K562 (cell line): ENCODE results near the gene ATP6V1G2. TPM values are rescaled to one million over a fixed set of nuclear protein-coding genes. Genes with fewer than 3 reads are reported as not detected.

Source experiments
- BRF2 ChIP-seq: IDR thresholded peaks from 3 replicates; pipeline ENCODE4 v1.6.1; 2011; ENCODE audit warnings: borderline replicate concordance, mild to moderate bottlenecking; ENCODE audit not compliant: insufficient read length, insufficient read depth
- CREB1 ChIP-seq, 2 experiments: sonication (generic) in 1 of 2; formaldehyde crosslinking in 1 of 2; IDR thresholded peaks; 2 replicates each; pipeline versions ENCODE4 v1.6.1 to v1.8.0; 2012 to 2022; ENCODE audit warnings: inconsistent platforms in 1 of 2, mild to moderate bottlenecking in 1 of 2, missing genetic modification reagents in 1 of 2, moderate library complexity in 1 of 2
- ELK3 ChIP-seq: fragments of 450-650 bp; formaldehyde crosslinking; IDR thresholded peaks from 2 replicates; pipeline ENCODE4 v1.4.0; 2020; ENCODE audit warnings: mild to moderate bottlenecking
- EP400 ChIP-seq: fragments of 450-650 bp; IDR thresholded peaks from 2 replicates; pipeline ENCODE4 v1.6.1; 2017; ENCODE audit warnings: antibody characterized with exemption, mild to moderate bottlenecking, moderate library complexity
- HDAC1 ChIP-seq, 2 experiments: fragments of 450-650 bp; IDR thresholded peaks; 2 replicates each; pipeline ENCODE4 v1.6.1; 2016 to 2017; ENCODE audit warnings: inconsistent platforms in 1 of 2, mild to moderate bottlenecking in 1 of 2, moderate library complexity in 1 of 2
- HDAC6 ChIP-seq: IDR thresholded peaks from 2 replicates; pipeline ENCODE4 v1.6.1; 2012; ENCODE audit warnings: low read depth, mild to moderate bottlenecking, control low read depth, inconsistent platforms, low read length, moderate library complexity
- HNRNPLL ChIP-seq: fragments of 200-400 bp; formaldehyde crosslinking; IDR thresholded peaks from 2 replicates; pipeline ENCODE4 v1.6.1; 2017; ENCODE audit warnings: low read length, low read depth, mild to moderate bottlenecking; ENCODE audit not compliant: poor library complexity, severe bottlenecking
- HSF4 ChIP-seq: fragments of 250-450 bp; sonication (Bioruptor Pico); IDR thresholded peaks from 2 replicates; pipeline ENCODE4 v2.1.2; 2022; ENCODE audit warnings: mild to moderate bottlenecking, moderate library complexity, borderline replicate concordance
- NCOR1 ChIP-seq: fragments of 450-650 bp; IDR thresholded peaks from 2 replicates; pipeline ENCODE4 v1.6.1; 2016; ENCODE audit warnings: mild to moderate bottlenecking, moderate library complexity
- PHB ChIP-seq: fragments of 250-450 bp; sonication (Bioruptor Pico); IDR thresholded peaks from 2 replicates; pipeline ENCODE4 v1.5.0; 2021
- POLR2A ChIP-seq: fragments of 450-650 bp; conservative IDR thresholded peaks from 2 replicates; pipeline ENCODE4 v1.6.1; 2016
- POLR2AphosphoS2 ChIP-seq: IDR thresholded peaks from 2 replicates; pipeline ENCODE4 v1.6.1; 2012; ENCODE audit warnings: low read length, improper control_type of control experiment
- RHOXF2B ChIP-seq: fragments of 250-450 bp; sonication (Bioruptor Pico); conservative IDR thresholded peaks from 2 replicates; pipeline ENCODE4 v1.5.1; 2021
- SETDB1 ChIP-seq: IDR thresholded peaks from one replicate; pipeline ENCODE4 v1.6.1; 2012; ENCODE audit warnings: low read length, control low read depth, inconsistent platforms
- SNIP1 ChIP-seq: fragments of 450-650 bp; IDR thresholded peaks from 2 replicates; pipeline ENCODE4 v1.7.1; 2017; ENCODE audit warnings: low read depth, mild to moderate bottlenecking
- THRAP3 ChIP-seq: fragments of 450-650 bp; IDR thresholded peaks from 2 replicates; pipeline ENCODE4 v1.6.1; 2016; ENCODE audit warnings: mild to moderate bottlenecking, inconsistent platforms, borderline replicate concordance
- USF2 ChIP-seq: sonication (generic); formaldehyde crosslinking; IDR thresholded peaks from 2 replicates; pipeline ENCODE4 v1.5.0; 2020; ENCODE audit warnings: missing genetic modification reagents
- VEZF1 ChIP-seq: fragments of 200-800 bp; sonication (Bioruptor generic); IDR thresholded peaks from 2 replicates; pipeline ENCODE4 v1.6.1; 2017; ENCODE audit warnings: missing genetic modification characterization, missing compliant biosample characterization
- ZBTB12 ChIP-seq: fragments of 250-450 bp; sonication (Bioruptor Pico); IDR thresholded peaks from 2 replicates; pipeline ENCODE4 v1.4.0; 2020
- ZNF12 ChIP-seq: sonication (generic); formaldehyde crosslinking; IDR thresholded peaks from 2 replicates; pipeline ENCODE4 v1.4.0; 2020; ENCODE audit warnings: mild to moderate bottlenecking, missing genetic modification reagents
- ZNF3 ChIP-seq: fragments of 250-450 bp; sonication (Bioruptor Pico); IDR thresholded peaks from 2 replicates; pipeline ENCODE4 v1.5.0; 2021; ENCODE audit warnings: mild to moderate bottlenecking, moderate library complexity
- ZNF511 ChIP-seq: sonication (generic); formaldehyde crosslinking; IDR thresholded peaks from 2 replicates; pipeline ENCODE4 v1.8.0; 2022; ENCODE audit warnings: mild to moderate bottlenecking, missing genetic modification reagents
- ZNF699 ChIP-seq: fragments of 250-450 bp; sonication (Bioruptor Pico); IDR thresholded peaks from 2 replicates; pipeline ENCODE4 v1.8.0; 2021; ENCODE audit warnings: mild to moderate bottlenecking, moderate library complexity; ENCODE audit not compliant: insufficient replicate concordance
- polyA plus RNA-seq, 8 experiments: library from polyadenylated mRNA; depleted of rRNA in 4 of 8; stranded (reverse) in 5 of 8; unstranded in 3 of 8; fragments of >200 nt; fragmentation: Nextera tagmentation in 2 of 8; fragmentation: Illumina TruSeq in 1 of 8; extraction: Ambion mirVana in 2 of 8; extraction: Trizol in 1 of 8; gene quantifications; 2 replicates each; pipeline versions ENCODE4 v1.2.1 to v1.2.3, GENCODE V29; 2011 to 2014; ENCODE audit warnings: inconsistent platforms in 1 of 8, missing spikeins in 1 of 8
- total RNA-seq, 7 experiments: library from RNA; depleted of rRNA in 6 of 7; stranded (reverse); fragments of >200 nt in 6 of 7; fragmentation: Illumina TruSeq in 2 of 7; extraction: Trizol in 2 of 7; gene quantifications; 2 replicates each; pipeline versions ENCODE4 v1.2.1 to v1.2.3, GENCODE V29; 2011 to 2021; ENCODE audit warnings: low replicate concordance in 1 of 7

Gene ATP6V1G2
- total and polyA plus RNA-seq, 9 of the 15 experiments (the other 6 are each of a cell fraction or from before 2014, with no cell fraction given) = 0.14 to 1.5 (median 0.33) TPM

- no peak for TF ChIP-seq BRF2
- no peak for TF ChIP-seq ZNF3 (CRISPR knock-in tag)
- no peak for TF ChIP-seq HNRNPLL
- no peak for TF ChIP-seq HSF4 (CRISPR knock-in tag)
- TF ChIP-seq RHOXF2B (CRISPR knock-in tag) = no peak
- TF ChIP-seq ZNF511 = no peak
- TF ChIP-seq EP400 = no peak
- TF ChIP-seq ZNF699 (CRISPR knock-in tag) = no peak
- TF ChIP-seq SNIP1 = no peak
- TF ChIP-seq NCOR1 = no peak
- TF ChIP-seq SETDB1 = no peak
- no peak for TF ChIP-seq VEZF1 (CRISPR knock-in tag)
- TF ChIP-seq ELK3 (CRISPR knock-in tag) = no peak
- 0 out of 2 replicates have a peak, but pooled peaks have one; percentile 25 for TF ChIP-seq PHB (CRISPR knock-in tag)
- TF ChIP-seq POLR2A = peak; percentile 89
- TF ChIP-seq USF2 (CRISPR knock-in tag) = no peak
- no peak for TF ChIP-seq ZNF12 (CRISPR knock-in tag)
- TF ChIP-seq POLR2AphosphoS2 = peak; percentile 90
- TF ChIP-seq THRAP3 = 0 out of 2 replicates have a peak, but pooled peaks have one; percentile 66
- TF ChIP-seq ZBTB12 (CRISPR knock-in tag) = no peak
- TF ChIP-seq HDAC6 = no peak
- no peak for TF ChIP-seq HDAC1 (IDR thresholded peaks at IDR 0.05)
- TF ChIP-seq CREB1 (IDR thresholded peaks at IDR 0.05) = no peak
- TF ChIP-seq CREB1 (CRISPR knock-in tag; IDR thresholded peaks at IDR 0.05) = no peak
Measured at GRCh38 chr6:31529329-31530150, 16.9 kb downstream of the ATP6V1G2 start (continued).
